ENCODE measurements around the gene RAPGEF4.

GRCh38 chr2:173045181-173045580, 309.5 kb downstream of the RAPGEF4 start:
- no peak for TF ChIP-seq CTCF (IDR thresholded peaks at IDR 0.05)
- no peak for TF ChIP-seq POLR2A (IDR thresholded peaks at IDR 0.05)
